H1 (cell line): ENCODE results near the gene POLH. TPM values are rescaled to one million over a fixed set of nuclear protein-coding genes. Genes with fewer than 3 reads are reported as not detected.

Experiments used
- CTCF ChIA-PET: fragments of 300-600 bp; sonication (Branson Sonifier 250); formaldehyde crosslinking; loops from one replicate; lab custom pipeline; 2021; ENCODE audit not compliant: partially characterized antibody; lab: Charles Lee
- POLR2A ChIA-PET: fragments of 300-600 bp; sonication (Branson Sonifier 250); formaldehyde crosslinking; loops from one replicate; lab custom pipeline; 2021; ENCODE audit warnings: inconsistent platforms; ENCODE audit not compliant: partially characterized antibody; lab: Charles Lee
- DNase-seq, 2 experiments: peaks; one replicate each; pipeline versions ENCODE4 v3.0.0 to v3.0.0-alpha.2; 2010 to 2022; ENCODE audit warnings: low spot score in 2 of 2, low read depth in 1 of 2, mixed read lengths in 1 of 2
- FAIRE-seq: peaks from 2 replicates; lab custom pipeline; 2011; peaks lifted over from hg19 to GRCh38; lab: Jason Lieb, UNC
- H2AFZ ChIP-seq: 2 replicates; pipeline ENCODE4 v1.8.1; 2012; ENCODE audit warnings: low read length, inconsistent platforms
- H2AK5ac ChIP-seq: 2 replicates; pipeline ENCODE4 v1.6.1; 2013; ENCODE audit warnings: low read depth, low read length
- H2BK120ac ChIP-seq: replicated peaks from 2 replicates; pipeline ENCODE3; 2013; ENCODE audit warnings: low read depth, low read length, inconsistent platforms
- H2BK12ac ChIP-seq: 2 replicates; pipeline ENCODE4 v1.6.1; 2013; ENCODE audit warnings: low read depth, low read length
- H2BK15ac ChIP-seq: 2 replicates; pipeline ENCODE4 v1.6.1; 2013; ENCODE audit warnings: low read length
- H2BK20ac ChIP-seq: 2 replicates; pipeline ENCODE4 v1.6.1; 2013; ENCODE audit warnings: low read length
- H2BK5ac ChIP-seq: 2 replicates; pipeline ENCODE4 v1.6.1; 2013; ENCODE audit warnings: low read depth, low read length
- H3K14ac ChIP-seq: 2 replicates; pipeline ENCODE4 v1.6.1; 2013; ENCODE audit warnings: inconsistent platforms; ENCODE audit not compliant: insufficient read length
- H3K18ac ChIP-seq: 2 replicates; pipeline ENCODE4 v1.6.1; 2013; ENCODE audit warnings: low read length; ENCODE audit errors: extremely low read depth
- H3K23ac ChIP-seq: 2 replicates; pipeline ENCODE4 v1.6.1; 2013; ENCODE audit warnings: inconsistent platforms; ENCODE audit not compliant: insufficient read length
- H3K23me2 ChIP-seq: 2 replicates; pipeline ENCODE4 v1.6.1; 2013; ENCODE audit warnings: low read depth, low read length
- H3K27ac ChIP-seq: 2 replicates; pipeline ENCODE4 v1.6.1; 2011; ENCODE audit warnings: low read depth, low read length, inconsistent platforms
- H3K27me3 ChIP-seq, 4 experiments: replicated peaks in 1 of 4; 1 replicate in 1 of 4; 2 replicates in 3 of 4; pipeline versions ENCODE4 v1.6.1 to v1.8.1; 2011 to 2013; ENCODE audit warnings: low read length in 3 of 4, mild to moderate bottlenecking in 3 of 4, inconsistent platforms in 2 of 4, mixed read lengths in 2 of 4, moderate library complexity in 1 of 4; ENCODE audit not compliant: control insufficient read depth in 3 of 4, insufficient read depth in 3 of 4; ENCODE audit errors: extremely low read depth in 1 of 4
- H3K36me3 ChIP-seq, 4 experiments: 2 replicates each; pipeline versions ENCODE4 v1.6.1 to v1.8.1; 2011 to 2013; ENCODE audit warnings: mild to moderate bottlenecking in 4 of 4, low read length in 3 of 4, moderate library complexity in 2 of 4, control low read depth in 1 of 4, inconsistent platforms in 1 of 4; ENCODE audit not compliant: insufficient read depth in 4 of 4, control insufficient read depth in 2 of 4
- H3K4ac ChIP-seq: replicated peaks from 2 replicates; pipeline ENCODE3; 2013; ENCODE audit warnings: low read length, low read depth, mixed read lengths, inconsistent platforms; ENCODE audit not compliant: insufficient read length
- H3K4me1 ChIP-seq, 4 experiments: replicated peaks in 1 of 4; 1 replicate in 1 of 4; 2 replicates in 3 of 4; pipeline versions ENCODE4 v1.6.1 to v1.8.1; 2011 to 2013; ENCODE audit warnings: low read length in 3 of 4, inconsistent platforms in 2 of 4, mixed read lengths in 1 of 4; ENCODE audit not compliant: insufficient read depth in 4 of 4, control insufficient read depth in 3 of 4
- H3K4me2 ChIP-seq, 2 experiments: 2 replicates each; pipeline versions ENCODE4 v1.6.1 to v1.8.1; 2011 to 2013; ENCODE audit warnings: low read depth in 2 of 2, low read length in 2 of 2, control low read depth in 1 of 2, inconsistent platforms in 1 of 2, mild to moderate bottlenecking in 1 of 2; ENCODE audit not compliant: insufficient read depth in 1 of 2
- H3K4me3 ChIP-seq, 4 experiments: fragments of 200-600, 300-600 bp in 1 of 4; sonication (generic), shearing (Covaris generic), sonication (Bioruptor Twin) in 1 of 4; 2 replicates each; pipeline versions ENCODE4 v1.5.1 to v1.8.1; 2011 to 2016; ENCODE audit warnings: low read length in 4 of 4, low read depth in 3 of 4, control low read depth in 2 of 4, inconsistent platforms in 2 of 4, mild to moderate bottlenecking in 2 of 4, mixed read lengths in 1 of 4, moderate library complexity in 1 of 4; ENCODE audit not compliant: insufficient read depth in 2 of 4; ENCODE audit errors: extremely low read depth in 1 of 4
- H3K56ac ChIP-seq: replicated peaks from 2 replicates; pipeline ENCODE3; 2013; ENCODE audit warnings: low read depth, mild to moderate bottlenecking, mixed read lengths, low read length, inconsistent platforms; ENCODE audit not compliant: insufficient read length
- H3K79me1 ChIP-seq: 2 replicates; pipeline ENCODE4 v1.6.1; 2013; ENCODE audit warnings: low read depth, low read length, control low read depth
- H3K79me2 ChIP-seq, 2 experiments: 2 replicates each; pipeline versions ENCODE4 v1.6.1 to v1.8.1; 2012 to 2013; ENCODE audit warnings: low read length in 2 of 2, mild to moderate bottlenecking in 2 of 2, inconsistent platforms in 1 of 2; ENCODE audit not compliant: insufficient read depth in 2 of 2, control insufficient read depth in 1 of 2
- H3K9ac ChIP-seq, 4 experiments: replicated peaks in 1 of 4; 1 replicate in 1 of 4; 2 replicates in 3 of 4; pipeline versions ENCODE4 v1.6.1 to v1.8.1; 2011 to 2013; ENCODE audit warnings: low read depth in 3 of 4, low read length in 3 of 4, control low read depth in 2 of 4, mild to moderate bottlenecking in 2 of 4, moderate library complexity in 2 of 4, inconsistent platforms in 1 of 4; ENCODE audit errors: extremely low read depth in 1 of 4
- H3K9me3 ChIP-seq, 2 experiments: 2 replicates each; pipeline versions ENCODE4 v1.6.1 to v1.8.1; 2012 to 2013; ENCODE audit warnings: mild to moderate bottlenecking in 2 of 2, moderate library complexity in 2 of 2, control low read depth in 1 of 2, inconsistent platforms in 1 of 2, low read depth in 1 of 2, low read length in 1 of 2, mixed read lengths in 1 of 2; ENCODE audit not compliant: insufficient read depth in 2 of 2
- H4K20me1 ChIP-seq, 2 experiments: replicated peaks in 1 of 2; 2 replicates each; pipeline versions ENCODE3 to v1.8.1; 2011 to 2013; ENCODE audit warnings: inconsistent platforms in 2 of 2, low read length in 2 of 2, mild to moderate bottlenecking in 1 of 2; ENCODE audit not compliant: insufficient read depth in 2 of 2, control insufficient read depth in 1 of 2
- H4K5ac ChIP-seq: 2 replicates; pipeline ENCODE4 v1.6.1; 2013; ENCODE audit warnings: low read length, low read depth, mixed read lengths, inconsistent platforms; ENCODE audit not compliant: insufficient read length
- H4K8ac ChIP-seq: 2 replicates; pipeline ENCODE4 v1.8.0; 2013; ENCODE audit warnings: mild to moderate bottlenecking, moderate library complexity, low read length, inconsistent platforms; ENCODE audit not compliant: insufficient read depth; ENCODE audit errors: extremely low read depth
- H4K91ac ChIP-seq: replicated peaks from 2 replicates; pipeline ENCODE3; 2013; ENCODE audit warnings: low read length, mixed read lengths, inconsistent platforms; ENCODE audit not compliant: insufficient read length
- KDM4A ChIP-seq: IDR thresholded peaks from one replicate; pipeline ENCODE4 v1.7.1; 2012; ENCODE audit warnings: low read depth, mild to moderate bottlenecking, moderate library complexity, low read length, inconsistent platforms; ENCODE audit not compliant: severe bottlenecking
- POLR2A ChIP-seq, 2 experiments: IDR thresholded peaks; 1 replicate in 1 of 2; 2 replicates in 1 of 2; pipeline ENCODE4 v1.6.1; 2011; ENCODE audit warnings: low read depth in 2 of 2, low read length in 2 of 2, mild to moderate bottlenecking in 2 of 2; ENCODE audit errors: control extremely low read depth in 1 of 2
- POLR2AphosphoS5 ChIP-seq: IDR thresholded peaks from 2 replicates; pipeline ENCODE4 v1.6.1; 2011; ENCODE audit warnings: low read depth, low read length
- SP1 ChIP-seq: IDR thresholded peaks from 2 replicates; pipeline ENCODE4 v1.6.1; 2011; ENCODE audit warnings: low read depth, low read length
- WGBS, 2 experiments: shearing (Covaris generic) in 1 of 2; methylation state at CpG; one replicate each; pipeline versions ENCODE4 v1.1.6 to v1.1.7; 2013 to 2015; ENCODE audit warnings: low lambda C conversion rate in 2 of 2, mixed read lengths in 2 of 2, inconsistent platforms in 1 of 2, low coverage in 1 of 2, missing lambda C conversion rate in 1 of 2; ENCODE audit not compliant: insufficient replicate concordance in 2 of 2, insufficient coverage in 1 of 2, insufficient read length in 1 of 2; ENCODE audit errors: extremely low coverage in 1 of 2, missing lambda C conversion rate in 1 of 2; 5-methylcytosine and 5-hydroxymethylcytosine counted together
- polyA plus RNA-seq, 7 experiments: library from polyadenylated mRNA; depleted of rRNA in 3 of 7; stranded (reverse) in 5 of 7; unstranded in 2 of 7; fragments of >200 nt in 5 of 7; fragments of 200-250 nt in 2 of 7; gene quantifications; 1 replicate in 5 of 7; 2 replicates in 1 of 7; 4 replicates in 1 of 7; pipeline versions ENCODE4 v1.2.1 to v1.2.3, GENCODE V29; 2011 to 2013; ENCODE audit warnings: missing spikeins in 2 of 7, mixed read lengths in 2 of 7
- total RNA-seq: library from RNA; stranded (reverse); fragmentation: NEBNext Ultra II Directional; extraction: Animal tissue kit (Norgen Biotek cat#: 25700); gene quantifications from 2 replicates; pipeline ENCODE4 v1.2.1, GENCODE V29; 2021

POLH gene
- total and polyA plus RNA-seq, 2 of the 8 experiments (the other 6 are each of a cell fraction or from before 2014, with no cell fraction given): 5.8 to 12.4 TPM

DNA sequence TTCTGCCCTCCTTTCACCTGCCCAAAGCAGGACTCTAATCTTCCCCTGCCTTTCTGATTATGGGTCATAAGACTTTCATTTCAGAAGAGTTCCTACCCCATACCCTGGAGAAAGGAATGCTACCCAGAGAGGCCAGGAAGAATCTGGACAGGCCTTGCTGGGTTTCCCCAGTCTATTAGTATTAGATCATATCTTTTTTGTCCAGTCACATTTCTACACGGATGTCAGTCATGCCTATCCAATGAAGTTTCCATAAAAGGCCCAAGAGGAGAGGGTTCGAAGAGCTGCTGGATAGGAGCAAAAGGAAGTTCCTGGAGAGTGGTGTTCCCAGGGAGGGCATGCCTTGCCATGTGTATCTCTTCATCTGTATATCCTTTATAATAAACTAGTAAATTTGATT is 3.2 kb downstream of the POLH start:
- Histone ChIP-seq H3K23me2 (peaks cover 3% of the 10 kb centered on the region; the same call in 1 of the 2 replicates), H3K4me3 (no peak overlapping the region), H3K4ac (no peak overlapping the region), H3K4me1 (peaks cover 0 to 3% (median 0%) of the 10 kb centered on the region in 4 experiments; a peak in 2 of 7 replicates), H2BK15ac (no peak overlapping the region), H2BK5ac (no peak overlapping the region), H2BK12ac (no peak overlapping the region), H3K23ac (no peak overlapping the region), H3K9me3 (no peaks in the 10 kb centered on the region), H3K36me3 (peaks cover 0 to 12% (median 3%) of the 10 kb centered on the region in 4 experiments; a peak in 5 of 8 replicates), H3K14ac (no peak overlapping the region), H4K20me1 (peaks cover 0 to 4% of the 10 kb centered on the region in 2 experiments), H2BK20ac (no peak overlapping the region), H4K91ac (no peak overlapping the region), H3K27me3 (no peaks in the 10 kb centered on the region), H3K79me1 (peaks cover 2% of the 10 kb centered on the region), H3K9ac (no peak overlapping the region), H2AFZ (no peak overlapping the region), H2BK120ac (no peak overlapping the region), H3K56ac (no peak overlapping the region), H2AK5ac (no peak overlapping the region), H3K27ac (no peak overlapping the region), H3K18ac (no peak overlapping the region), H3K79me2 (peaks cover 5 to 45% of the 10 kb centered on the region in 2 experiments), H3K4me2 (no peak overlapping the region), H4K8ac (no peak overlapping the region), H4K5ac (no peak overlapping the region)
- ChIA-PET POLR2A (no interaction called here), CTCF (no interaction called here)
- TF ChIP-seq KDM4A (no peak), POLR2A (IDR thresholded peaks at IDR 0.05; ENCODE audit: control extremely low read depth in 1 of 2, low read depth in 2 of 2, low read length in 2 of 2) (no peak), SP1 (no peak), POLR2AphosphoS5 (no peak)
- FAIRE-seq: no peak
- no peak for DNase-seq
- WGBS, 2 experiments: 91% methylated on average over 2 of the region's 2 CpGs; no CpG with 5 or more reads in 1 of the 2 experiments
